GM19324 (cell line): ENCODE results near the gene OLFM2.
"Not testable (repeated sequence)": the region's sequence is repeated elsewhere in the genome, so short reads cannot be mapped to it uniquely, and the experiment has no call there.

Experiments used
- ATAC-seq: cut with Tn5 transposase; IDR thresholded peaks from one replicate; pipeline ENCODE4 v1.9.1; 2021; ENCODE audit warnings: mild to moderate bottlenecking, moderate library complexity; ENCODE audit not compliant: unreplicated experiment, low FRiP score

OLFM2 gene

GRCh38 chr19:9871626-9872338 is 64.5 kb downstream of the OLFM2 start:
- no peak for ATAC-seq

- no peak for ATAC-seq
Observed at GRCh38 chr19:9868983-9869617, 67.2 kb downstream of the OLFM2 start.

DNA sequence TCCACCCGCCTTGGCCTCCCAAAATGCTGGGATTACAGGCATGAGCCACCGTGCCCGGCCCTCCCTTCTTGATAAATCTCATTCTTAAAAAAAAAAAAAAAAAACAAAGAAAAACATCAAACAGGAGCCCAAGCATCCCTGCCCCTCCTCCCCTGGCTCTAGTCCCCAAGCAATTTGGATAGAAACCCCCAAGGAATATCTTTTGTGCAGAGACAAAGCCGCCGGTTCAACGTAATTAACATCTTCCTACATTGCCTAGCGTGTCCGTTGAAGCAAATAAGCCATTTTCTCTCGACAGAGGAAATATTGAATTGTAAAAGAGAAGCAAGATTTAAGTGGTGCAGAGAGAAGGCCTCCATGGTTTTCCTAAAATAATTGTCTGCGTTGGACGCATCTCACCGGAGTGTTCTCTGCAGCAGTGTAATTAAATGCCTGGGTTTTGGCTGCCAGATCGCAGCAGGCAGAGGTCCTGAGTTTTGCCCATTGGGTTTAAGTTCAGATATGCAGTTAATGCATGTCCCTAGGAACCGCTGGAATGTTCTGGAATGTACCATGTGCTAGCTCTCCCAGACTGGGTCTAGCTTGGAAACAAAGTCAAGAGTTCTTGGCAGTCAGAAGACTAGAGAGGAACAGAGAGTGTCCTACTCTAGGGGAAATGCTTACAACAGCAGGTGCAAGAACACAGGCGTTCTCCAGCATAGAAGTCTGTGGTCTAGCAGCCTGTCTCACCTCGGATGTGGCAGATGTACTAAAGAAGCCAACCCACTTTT is 70.4 kb downstream of the OLFM2 start:
- ATAC-seq: no peak

- no peak for ATAC-seq
Observed at GRCh38 chr19:9863759-9864158, 72.6 kb downstream of the OLFM2 start.

GRCh38 chr19:9862938-9863337 is 73.4 kb downstream of the OLFM2 start:
- no peak for ATAC-seq

DNA sequence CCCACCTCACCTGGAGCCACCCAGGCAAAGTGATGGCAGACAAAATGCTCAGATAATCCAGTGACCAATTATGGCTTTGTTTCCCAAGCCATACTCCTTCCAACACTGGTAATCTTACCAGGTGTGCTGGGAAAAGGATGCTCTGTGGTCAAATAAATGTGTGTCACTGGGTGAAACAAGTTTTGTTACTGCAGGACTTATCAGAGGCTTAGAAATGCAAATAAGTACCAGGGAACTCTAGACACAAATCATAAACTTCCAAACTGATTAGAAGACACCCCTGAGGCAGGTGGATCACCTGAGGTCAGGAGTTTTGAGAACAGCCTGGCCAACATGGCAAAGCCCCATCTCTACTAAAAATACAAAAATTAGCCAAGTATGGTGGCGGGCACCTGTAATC is 74.8 kb downstream of the OLFM2 start:
- no peak for ATAC-seq

- no peak for ATAC-seq
Observed at GRCh38 chr19:9860407-9860806, 75.9 kb downstream of the OLFM2 start.

DNA sequence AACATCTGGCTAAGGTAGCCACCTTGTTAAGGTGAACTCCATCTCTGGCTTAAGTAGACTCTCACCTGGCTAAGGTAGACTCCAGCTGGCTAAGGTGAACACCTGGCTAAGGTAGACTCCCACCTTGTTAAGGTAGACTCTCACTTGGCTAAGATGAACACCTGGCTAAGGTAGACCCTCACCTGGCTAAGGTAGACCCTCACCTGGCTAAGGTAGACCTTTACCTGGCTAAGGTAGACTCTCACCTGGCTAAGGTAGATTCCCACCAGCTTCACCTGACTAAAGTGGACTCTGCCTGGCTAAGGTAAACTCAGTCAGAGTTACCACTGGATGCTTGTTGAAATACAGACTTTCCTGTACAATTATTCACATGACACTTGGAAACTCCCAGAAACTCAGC is 77.5 kb downstream of the OLFM2 start:
- ATAC-seq: no peak

GRCh38 chr19:9857920-9858746 is 78.2 kb downstream of the OLFM2 start:
- ATAC-seq: no peak

DNA sequence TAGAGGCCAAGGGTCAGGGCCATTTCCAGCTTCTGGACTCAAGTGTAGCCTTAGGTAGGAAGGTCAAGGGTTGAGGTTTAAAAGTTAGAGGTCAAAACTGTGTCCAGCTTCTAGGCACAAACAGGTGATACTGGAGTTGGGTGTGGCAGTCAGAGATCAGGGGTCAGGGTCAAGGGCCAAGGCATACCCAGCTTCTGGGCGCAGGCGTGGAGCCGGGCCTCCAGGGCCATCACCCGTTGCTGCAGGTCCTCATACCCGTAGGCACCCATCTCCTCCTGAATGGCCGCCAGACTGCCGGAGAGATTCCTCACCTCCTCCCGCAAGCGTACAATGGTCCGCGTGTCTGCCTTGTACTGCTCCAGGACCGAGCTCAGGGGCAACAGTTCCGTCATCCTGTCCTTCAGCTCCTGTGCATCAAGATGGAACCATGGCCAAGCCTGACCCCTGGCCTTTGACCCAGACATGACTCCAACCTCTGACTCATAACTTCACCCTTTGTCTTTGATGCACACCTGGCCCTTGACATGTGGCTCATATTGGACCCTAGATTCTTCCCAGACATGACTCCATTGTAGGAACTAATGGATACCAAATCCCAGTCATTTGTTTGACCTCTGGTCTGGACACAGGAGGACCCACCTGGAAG is 79.1 kb downstream of the OLFM2 start:
- ATAC-seq: no peak

GRCh38 chr19:9856609-9857008 is 79.7 kb downstream of the OLFM2 start:
- ATAC-seq: no peak

- no peak for ATAC-seq
Observed at GRCh38 chr19:9854282-9854846, 82.0 kb downstream of the OLFM2 start.

DNA sequence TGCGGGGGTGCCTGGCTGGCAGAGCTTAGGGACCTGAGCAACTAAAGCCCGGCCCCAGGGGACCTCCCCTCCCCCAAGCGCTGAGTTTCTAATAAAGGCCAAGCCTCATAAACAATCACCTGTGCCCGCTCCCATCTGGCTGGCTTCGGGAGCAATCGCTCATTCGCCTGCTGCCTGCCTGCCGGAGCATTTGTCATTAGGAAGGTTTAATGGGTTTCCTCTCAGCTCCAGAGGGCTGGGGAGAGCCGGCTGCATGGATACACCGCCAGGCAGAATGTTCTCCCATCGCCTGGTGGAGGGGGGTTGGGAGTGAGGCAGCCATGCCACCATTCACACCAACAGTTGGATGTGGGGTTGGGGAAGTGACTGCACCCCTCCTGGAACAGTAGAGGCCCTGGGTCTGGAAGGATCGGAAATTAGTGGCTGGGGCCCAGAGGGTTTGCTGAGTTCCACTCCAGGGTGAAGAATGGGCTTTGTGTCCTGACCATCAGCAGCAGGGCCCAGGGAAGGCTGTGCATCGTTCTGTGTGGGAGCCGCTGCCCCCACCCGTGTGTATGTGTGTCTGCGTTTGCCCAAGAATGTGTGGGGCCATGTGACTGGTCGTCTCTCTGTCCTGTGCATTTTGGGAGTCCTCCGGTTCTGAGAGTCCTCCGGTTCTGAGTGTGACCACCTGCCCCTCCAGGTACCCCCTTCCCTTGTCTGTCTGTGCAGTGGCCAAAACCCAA is 85.9 kb downstream of the OLFM2 start:
- ATAC-seq: no peak

- ATAC-seq: no peak
Observed at GRCh38 chr19:9849791-9850190, 86.5 kb downstream of the OLFM2 start.

GRCh38 chr19:9848762-9849161 is 87.6 kb downstream of the OLFM2 start:
- ATAC-seq: no peak

DNA sequence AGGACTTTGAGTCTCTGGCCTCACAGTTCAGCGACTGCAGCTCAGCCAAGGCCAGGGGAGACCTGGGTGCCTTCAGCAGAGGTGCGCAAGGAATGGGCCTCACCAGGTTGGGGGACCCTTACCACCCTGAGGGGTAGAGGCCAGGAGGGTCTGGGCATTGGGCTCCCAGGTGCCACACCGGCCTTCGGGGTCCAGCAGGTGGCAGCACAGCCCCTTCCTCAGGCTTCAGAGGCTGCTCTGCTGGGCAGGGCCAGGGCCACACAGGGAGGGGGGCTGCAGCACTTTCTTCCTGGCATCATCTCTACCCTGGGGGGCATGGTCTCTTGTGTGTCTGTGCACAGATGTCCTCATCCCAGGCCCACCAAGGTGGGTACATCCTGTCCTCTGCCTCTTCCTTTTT is 88.3 kb downstream of the OLFM2 start:
- ATAC-seq: no peak

DNA sequence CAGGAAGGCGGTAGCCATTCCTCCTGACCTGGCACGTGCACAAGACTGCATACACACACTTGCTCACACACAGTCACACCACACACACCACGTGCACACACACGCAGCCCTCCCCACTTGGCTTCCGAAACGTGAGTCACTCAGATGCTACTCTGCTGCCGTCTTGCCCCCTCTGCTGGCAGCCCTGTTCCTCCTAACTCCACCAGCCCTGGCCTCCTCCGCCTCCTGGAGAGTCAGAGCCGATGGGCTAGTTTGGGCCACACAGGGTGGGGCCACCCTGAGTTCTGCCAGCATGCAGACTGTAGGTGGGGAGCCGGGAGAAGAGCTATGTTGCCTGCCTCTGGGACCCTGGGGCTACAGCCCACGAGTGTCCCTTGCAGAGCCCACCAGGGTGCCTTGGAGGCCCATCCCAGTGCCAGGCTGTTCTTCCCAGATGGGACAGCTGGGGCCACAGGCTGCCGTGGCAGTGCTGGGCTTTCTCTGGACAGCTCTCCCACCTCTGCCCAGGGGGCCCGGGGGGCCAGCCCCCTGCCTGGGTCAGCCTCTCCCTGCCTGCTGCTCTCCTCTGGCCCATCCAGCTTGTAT is 89.1 kb downstream of the OLFM2 start:
- ATAC-seq: no peak

DNA sequence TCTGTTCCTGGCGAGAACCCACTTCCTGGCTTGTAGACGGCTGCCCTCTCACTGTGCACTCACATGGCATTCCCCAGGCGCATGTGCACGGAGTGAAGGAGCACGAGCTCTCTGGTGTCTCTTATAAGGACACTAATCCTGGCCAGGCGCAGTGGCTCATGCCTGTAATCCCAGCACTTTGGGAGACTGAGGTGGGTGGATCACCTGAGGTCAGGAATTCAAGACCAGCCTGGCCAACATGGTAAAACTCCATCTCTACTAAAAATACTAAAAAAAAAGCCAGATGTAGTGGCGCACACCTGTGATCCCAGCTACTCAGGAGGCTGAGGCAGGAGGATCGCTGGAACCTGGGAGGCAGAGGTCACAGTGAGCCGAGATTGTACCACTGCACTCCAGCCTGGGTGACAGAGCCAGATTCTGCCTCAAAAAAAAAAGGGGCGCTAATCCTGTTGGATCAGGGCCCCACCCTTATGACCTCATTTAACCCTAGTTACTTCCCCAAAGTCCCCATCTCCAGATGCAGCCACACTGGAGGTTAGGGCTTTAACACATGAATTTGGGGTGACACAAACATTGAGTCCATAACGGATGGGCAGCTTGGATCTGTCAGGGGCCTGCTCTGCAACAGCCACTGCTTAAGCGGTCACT is 92.6 kb downstream of the OLFM2 start:
- ATAC-seq: not testable (repeated sequence)
